ENCODE results near the gene SCNN1A. TPM values are rescaled to one million over a fixed set of nuclear protein-coding genes. Genes with fewer than 3 reads are reported as not detected.

The SCNN1A gene
- total and polyA plus RNA-seq, 2 of the 13 experiments (the other 11 are each of a cell fraction or from before 2014, with no cell fraction given) = 1.5 to 14.6 TPM

- no peak for TF ChIP-seq ZNF24 (IDR thresholded peaks at IDR 0.05)
- TF ChIP-seq FOXC1 (CRISPR knock-in tag; IDR thresholded peaks at IDR 0.05; ENCODE audit: borderline replicate concordance) = no peak
- no peak; the same call in 1 of the 2 replicates for TF ChIP-seq ZXDC (CRISPR knock-in tag; IDR thresholded peaks at IDR 0.05)
- peak; percentile 74 for TF ChIP-seq POGK (CRISPR knock-in tag; conservative IDR thresholded peaks at IDR 0.05)
- no peak for TF ChIP-seq RARG (CRISPR knock-in tag; IDR thresholded peaks at IDR 0.05; ENCODE audit: low read depth)
- no peak for TF ChIP-seq CHCHD3 (CRISPR knock-in tag; IDR thresholded peaks at IDR 0.05)
- peak; percentile 53 for TF ChIP-seq POGZ (CRISPR knock-in tag; IDR thresholded peaks at IDR 0.05)
- no peak for TF ChIP-seq ZNF740 (CRISPR knock-in tag; IDR thresholded peaks at IDR 0.05)
- no peak for TF ChIP-seq NCOA1 (CRISPR knock-in tag; IDR thresholded peaks at IDR 0.05)
- TF ChIP-seq IRX3 (CRISPR knock-in tag; IDR thresholded peaks at IDR 0.05; ENCODE audit: borderline replicate concordance, low read depth) = no peak; the same call in 1 of the 2 replicates
- peak; percentile 84 for TF ChIP-seq SALL2 (CRISPR knock-in tag; IDR thresholded peaks at IDR 0.05)
- TF ChIP-seq SMYD3 (CRISPR knock-in tag; IDR thresholded peaks at IDR 0.05) = no peak
- peak; percentile 93 for TF ChIP-seq PAXIP1 (CRISPR knock-in tag; conservative IDR thresholded peaks at IDR 0.05)
- peak; percentile 74 for TF ChIP-seq MEIS2 (CRISPR knock-in tag; IDR thresholded peaks at IDR 0.05)
- no peak for TF ChIP-seq ZBTB44 (CRISPR knock-in tag; IDR thresholded peaks at IDR 0.05)
- TF ChIP-seq ZFP36L1 (CRISPR knock-in tag; IDR thresholded peaks at IDR 0.05) = no peak
- peak; percentile 83 for TF ChIP-seq POLR2G (IDR thresholded peaks at IDR 0.05; ENCODE audit: low read depth, low read length)
- TF ChIP-seq ADNP (CRISPR knock-in tag; IDR thresholded peaks at IDR 0.05) = 0 out of 2 replicates have a peak, but pooled peaks have one; percentile 8
- peak; percentile 86 for TF ChIP-seq NR2F6 (IDR thresholded peaks at IDR 0.05)
- TF ChIP-seq NR2F6 (CRISPR knock-in tag; IDR thresholded peaks at IDR 0.05) = peak; percentile 74
Observed at GRCh38 chr12:6363330-6364043, 11.9 kb downstream of the SCNN1A start (continued).

All from HepG2 (cell line).